ENCODE results near the gene BTN3A1.

DNA sequence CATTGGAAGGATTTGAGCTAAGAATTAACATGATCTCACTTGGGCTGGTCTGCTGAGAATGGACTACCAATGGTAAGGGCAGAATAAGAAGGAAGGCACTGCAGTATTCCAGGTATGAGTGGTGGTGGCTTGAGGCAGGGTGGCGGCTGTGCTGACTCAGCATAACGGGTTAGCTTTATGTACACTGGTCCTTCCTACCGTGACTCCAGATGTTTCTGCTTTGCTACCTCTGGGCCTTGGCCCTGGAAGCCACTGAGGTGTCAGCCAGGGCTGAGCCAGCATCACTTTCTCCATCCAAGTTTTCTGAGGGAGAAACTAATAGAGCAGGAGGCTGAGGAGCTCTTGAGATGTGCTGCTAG is 25.4 kb downstream of the BTN3A1 start:
- TF ChIP-seq, protein P1, sequence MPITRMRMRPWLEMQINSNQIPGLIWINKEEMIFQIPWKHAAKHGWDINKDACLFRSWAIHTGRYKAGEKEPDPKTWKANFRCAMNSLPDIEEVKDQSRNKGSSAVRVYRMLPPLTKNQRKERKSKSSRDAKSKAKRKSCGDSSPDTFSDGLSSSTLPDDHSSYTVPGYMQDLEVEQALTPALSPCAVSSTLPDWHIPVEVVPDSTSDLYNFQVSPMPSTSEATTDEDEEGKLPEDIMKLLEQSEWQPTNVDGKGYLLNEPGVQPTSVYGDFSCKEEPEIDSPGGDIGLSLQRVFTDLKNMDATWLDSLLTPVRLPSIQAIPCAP (CRISPR knock-in tag; IDR thresholded peaks at IDR 0.05; ENCODE audit: low read depth): no peak
- TF ChIP-seq XBP1 (CRISPR knock-in tag; IDR thresholded peaks at IDR 0.05) (no peak), ATF6 (CRISPR knock-in tag; conservative IDR thresholded peaks at IDR 0.05) (no peak)
